Mammary epithelial cell (primary cell): ENCODE measurements around the gene ODF4.

Source experiments
- EZH2 ChIP-seq: IDR thresholded peaks from 2 replicates; pipeline ENCODE4 v1.6.1; 2012; ENCODE audit warnings: low read length, inconsistent platforms, borderline replicate concordance
- TF ChIP-seq, protein P1 (sequence below), 2 donors: IDR thresholded peaks in 1 of 2; conservative IDR thresholded peaks in 1 of 2; 2 replicates each; pipeline ENCODE4 v1.5.1; 2011 to 2012; ENCODE audit warnings: inconsistent platforms in 2 of 2, low read length in 2 of 2, mild to moderate bottlenecking in 2 of 2, control low read depth in 1 of 2, low read depth in 1 of 2; ENCODE audit not compliant: insufficient read depth in 1 of 2; ENCODE audit errors: extremely low read depth in 1 of 2

DNA sequence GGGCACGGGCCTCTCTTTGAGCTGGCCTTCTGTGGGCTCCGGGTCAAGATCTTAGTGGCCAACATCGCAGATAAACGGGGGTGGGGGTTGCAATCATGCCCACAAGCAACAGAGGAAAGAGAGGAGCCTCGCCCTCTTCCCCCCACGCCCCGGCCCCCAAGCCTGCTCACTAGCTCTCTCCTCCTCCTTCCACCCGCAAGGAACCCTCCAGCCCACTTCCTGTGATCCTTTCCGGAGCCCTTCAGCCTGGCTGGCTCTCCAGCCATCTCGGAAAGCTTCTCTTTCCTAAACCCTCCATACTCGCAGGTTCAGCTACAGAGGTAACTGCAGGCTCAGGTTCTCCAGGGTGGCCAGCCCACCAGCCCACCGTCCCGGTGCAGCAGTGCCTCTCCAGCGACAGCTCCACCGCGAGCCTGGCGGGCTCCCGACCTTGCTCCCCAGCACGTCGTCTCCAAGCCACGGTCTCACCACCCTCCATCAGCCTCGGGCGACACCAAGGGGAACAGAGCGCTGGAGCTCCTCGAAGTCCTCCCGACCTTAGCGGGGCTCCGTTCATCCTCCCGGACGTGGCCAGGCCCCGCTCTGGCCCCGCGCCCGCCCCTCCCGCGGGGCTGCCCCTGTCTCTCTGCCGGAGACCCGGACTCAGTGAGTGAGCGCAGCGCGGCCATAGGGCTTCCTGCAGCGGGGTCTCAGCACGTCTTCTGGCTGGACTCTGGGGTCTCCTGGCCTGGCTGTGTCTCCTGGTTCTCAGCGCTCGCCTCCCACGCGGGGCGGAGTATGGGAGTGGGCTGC is 12.9 kb upstream of the ODF4 start:
- TF ChIP-seq, protein P1, sequence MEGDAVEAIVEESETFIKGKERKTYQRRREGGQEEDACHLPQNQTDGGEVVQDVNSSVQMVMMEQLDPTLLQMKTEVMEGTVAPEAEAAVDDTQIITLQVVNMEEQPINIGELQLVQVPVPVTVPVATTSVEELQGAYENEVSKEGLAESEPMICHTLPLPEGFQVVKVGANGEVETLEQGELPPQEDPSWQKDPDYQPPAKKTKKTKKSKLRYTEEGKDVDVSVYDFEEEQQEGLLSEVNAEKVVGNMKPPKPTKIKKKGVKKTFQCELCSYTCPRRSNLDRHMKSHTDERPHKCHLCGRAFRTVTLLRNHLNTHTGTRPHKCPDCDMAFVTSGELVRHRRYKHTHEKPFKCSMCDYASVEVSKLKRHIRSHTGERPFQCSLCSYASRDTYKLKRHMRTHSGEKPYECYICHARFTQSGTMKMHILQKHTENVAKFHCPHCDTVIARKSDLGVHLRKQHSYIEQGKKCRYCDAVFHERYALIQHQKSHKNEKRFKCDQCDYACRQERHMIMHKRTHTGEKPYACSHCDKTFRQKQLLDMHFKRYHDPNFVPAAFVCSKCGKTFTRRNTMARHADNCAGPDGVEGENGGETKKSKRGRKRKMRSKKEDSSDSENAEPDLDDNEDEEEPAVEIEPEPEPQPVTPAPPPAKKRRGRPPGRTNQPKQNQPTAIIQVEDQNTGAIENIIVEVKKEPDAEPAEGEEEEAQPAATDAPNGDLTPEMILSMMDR (conservative IDR thresholded peaks at IDR 0.05 in 1 of 2, IDR thresholded peaks at IDR 0.05 in 1 of 2; ENCODE audit: extremely low read depth in 1 of 2, insufficient read depth in 1 of 2, low read depth in 1 of 2, low read length in 2 of 2), result no peak
- TF ChIP-seq EZH2, result no peak
